Measurements from ENCODE around the gene MMP7.
"Not testable (repeated sequence)": the region's sequence is repeated elsewhere in the genome, so short reads cannot be mapped to it uniquely, and the experiment has no call there.

The MMP7 gene

GRCh38 chr11:102545701-102546100, 15.2 kb upstream of the MMP7 start:
- in situ Hi-C loops (cut with MboI; ENCODE audit: low pct_unique_long_range_greater_than_20kb, low sequenced_read_pairs) = no loop called here

GRCh38 chr11:102544594-102544993, 14.0 kb upstream of the MMP7 start:
- no peak for DNase-seq
- in situ Hi-C loops (cut with MboI; ENCODE audit: low pct_unique_long_range_greater_than_20kb, low sequenced_read_pairs) = no loop called here

More at GRCh38 chr11:102545701-102546100, 15.2 kb upstream of the MMP7 start:
- no peak for DNase-seq

- in situ Hi-C loops (cut with MboI; ENCODE audit: low pct_unique_long_range_greater_than_20kb, low sequenced_read_pairs) = no loop called here
- DNase-seq = no peak
These were observed 9.0 kb upstream of the MMP7 start for GRCh38 chr11:102539567-102539966.

GRCh38 chr11:102538932-102539331, 8.4 kb upstream of the MMP7 start:
- no peak for DNase-seq
- in situ Hi-C loops (cut with MboI; ENCODE audit: low pct_unique_long_range_greater_than_20kb, low sequenced_read_pairs) = no loop called here

GRCh38 chr11:102534261-102534872, 3.8 kb upstream of the MMP7 start:
- DNase-seq = no peak
- in situ Hi-C loops (cut with MboI; ENCODE audit: low pct_unique_long_range_greater_than_20kb, low sequenced_read_pairs) = no loop called here

- in situ Hi-C loops (cut with MboI; ENCODE audit: low pct_unique_long_range_greater_than_20kb, low sequenced_read_pairs) = no loop called here
- DNase-seq = no peak
These were observed 1.9 kb downstream of the MMP7 start for GRCh38 chr11:102528618-102529017.

- DNase-seq = no peak
- in situ Hi-C loops (cut with MboI; ENCODE audit: low pct_unique_long_range_greater_than_20kb, low sequenced_read_pairs) = no loop called here
These were observed 2.9 kb downstream of the MMP7 start for GRCh38 chr11:102527684-102528083.

- in situ Hi-C loops (cut with MboI; ENCODE audit: low pct_unique_long_range_greater_than_20kb, low sequenced_read_pairs) = no loop called here
- no peak for DNase-seq
These were observed 3.5 kb downstream of the MMP7 start for GRCh38 chr11:102527041-102527440.

- in situ Hi-C loops (cut with MboI; ENCODE audit: low pct_unique_long_range_greater_than_20kb, low sequenced_read_pairs) = no loop called here
- no peak for DNase-seq
These were observed 6.7 kb downstream of the MMP7 start for GRCh38 chr11:102523887-102524286.

- in situ Hi-C loops (cut with MboI; ENCODE audit: low pct_unique_long_range_greater_than_20kb, low sequenced_read_pairs) = no loop called here
These were observed 7.4 kb downstream of the MMP7 start for GRCh38 chr11:102523189-102523570.

GRCh38 chr11:102522312-102523188, 8.0 kb downstream of the MMP7 start:
- in situ Hi-C loops (cut with MboI; ENCODE audit: low pct_unique_long_range_greater_than_20kb, low sequenced_read_pairs) = no loop called here
- no peak for DNase-seq

More at GRCh38 chr11:102523189-102523570, 7.4 kb downstream of the MMP7 start:
- no peak for DNase-seq

- DNase-seq = no peak
These were observed 9.4 kb downstream of the MMP7 start for GRCh38 chr11:102521121-102521520.

GRCh38 chr11:102520514-102520913, 10.0 kb downstream of the MMP7 start:
- in situ Hi-C loops (cut with MboI; ENCODE audit: low pct_unique_long_range_greater_than_20kb, low sequenced_read_pairs) = no loop called here
- DNase-seq = no peak

More at GRCh38 chr11:102521121-102521520, 9.4 kb downstream of the MMP7 start:
- in situ Hi-C loops (cut with MboI; ENCODE audit: low pct_unique_long_range_greater_than_20kb, low sequenced_read_pairs) = no loop called here

GRCh38 chr11:102518296-102519094, 12.1 kb downstream of the MMP7 start:
- in situ Hi-C loops (cut with MboI; ENCODE audit: low pct_unique_long_range_greater_than_20kb, low sequenced_read_pairs) = no loop called here
- DNase-seq = no peak

GRCh38 chr11:102517670-102518069, 12.9 kb downstream of the MMP7 start:
- in situ Hi-C loops (cut with MboI; ENCODE audit: low pct_unique_long_range_greater_than_20kb, low sequenced_read_pairs) = no loop called here
- DNase-seq = no peak

- in situ Hi-C loops (cut with MboI; ENCODE audit: low pct_unique_long_range_greater_than_20kb, low sequenced_read_pairs) = no loop called here
- no peak for DNase-seq
These were observed 14.4 kb downstream of the MMP7 start for GRCh38 chr11:102516179-102516578.

- no peak for DNase-seq
- in situ Hi-C loops (cut with MboI; ENCODE audit: low pct_unique_long_range_greater_than_20kb, low sequenced_read_pairs) = no loop called here
These were observed 16.7 kb downstream of the MMP7 start for GRCh38 chr11:102513869-102514268.

- in situ Hi-C loops (cut with MboI; ENCODE audit: low pct_unique_long_range_greater_than_20kb, low sequenced_read_pairs) = no loop called here
- DNase-seq = no peak
These were observed 20.0 kb downstream of the MMP7 start for GRCh38 chr11:102510439-102511135.

GRCh38 chr11:102502831-102503230, 27.7 kb downstream of the MMP7 start:
- DNase-seq; in situ Hi-C loops (cut with MboI; ENCODE audit: low pct_unique_long_range_greater_than_20kb, low sequenced_read_pairs): not testable (repeated sequence)

Data from KBM-7 (cell line).